ENCODE measurements around the gene SCARB1.

DNA sequence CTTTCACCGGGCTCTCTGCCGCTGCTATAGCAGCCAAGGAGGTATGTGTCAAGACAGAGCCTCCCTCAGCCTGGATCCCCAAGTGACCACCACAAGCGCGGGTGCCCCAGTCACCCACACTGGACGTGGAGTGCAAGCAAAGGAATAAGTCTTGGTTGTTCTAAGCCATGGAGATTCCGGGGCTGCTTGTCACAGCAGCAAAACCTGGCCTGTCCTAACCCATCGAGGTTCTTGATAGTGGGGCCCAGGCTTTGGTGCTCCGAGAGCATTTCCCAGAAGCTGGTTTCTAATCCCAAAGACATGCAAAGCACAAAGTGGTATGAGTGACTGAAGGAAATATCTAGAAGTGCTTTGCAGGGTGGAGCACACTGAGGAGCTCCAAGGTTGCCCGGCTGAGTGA lies 51.3 kb downstream of the SCARB1 start:
- TF ChIP-seq EZH2phosphoT487 (IDR thresholded peaks at IDR 0.05; ENCODE audit: low read length) (no peak), CTCF (IDR thresholded peaks at IDR 0.05; ENCODE audit: low read length) (no peak)
